ENCODE results near the gene DPP3.

DPP3 gene

DNA sequence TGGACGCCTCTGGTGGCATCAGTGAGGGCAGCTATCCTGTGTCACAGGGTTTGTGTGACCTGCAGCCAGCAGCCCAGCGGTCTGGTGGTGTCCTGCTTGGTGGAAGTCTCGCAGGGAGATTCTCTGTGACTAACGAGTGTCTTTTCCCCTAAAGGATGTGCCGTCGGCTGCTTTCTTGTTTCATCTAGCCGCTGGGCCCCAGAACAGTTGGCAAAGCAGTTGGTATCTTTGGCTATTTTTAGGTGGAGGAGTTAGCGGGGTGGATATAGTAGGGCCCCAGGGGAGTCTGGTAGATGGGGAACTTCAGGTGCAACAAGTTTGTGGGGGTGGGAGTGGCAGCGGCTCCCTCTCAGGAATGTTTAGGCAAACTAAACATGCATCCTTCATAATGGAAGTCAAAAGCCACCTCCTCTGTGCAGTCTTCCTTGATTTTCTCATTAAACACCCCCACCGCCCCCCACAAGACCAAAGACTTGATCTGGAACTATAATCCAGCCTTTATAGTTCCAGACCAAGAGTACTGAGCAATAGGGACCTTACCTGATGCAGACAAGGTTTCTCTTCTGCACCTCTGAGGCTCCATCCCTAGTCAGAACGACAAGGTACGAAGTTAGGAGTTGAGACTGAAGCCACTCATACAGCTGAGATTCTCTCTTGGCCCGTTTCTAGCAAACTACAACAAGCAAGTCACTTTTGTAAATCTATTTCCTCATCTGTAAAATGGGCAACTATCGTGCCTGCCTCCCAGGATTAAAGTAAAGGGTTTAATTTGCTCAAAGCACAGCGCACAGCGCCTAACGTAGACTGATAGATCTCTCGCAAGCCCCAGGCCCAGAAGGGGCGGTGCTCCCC, 14.6 kb upstream of the DPP3 start:
- Histone ChIP-seq H3K27ac (replicated peaks) (peak overlapping the region; percentile 61), H3K4me3 (replicated peaks; ENCODE audit: insufficient read depth, low read length) (peak overlapping the region; percentile 55), H3K27me3 (ENCODE audit: insufficient read depth, poor library complexity, severe bottlenecking) (no peaks in the 10 kb centered on the region)
- DNase-seq (ENCODE audit: low read depth in 1 of 2, low spot score in 1 of 2), result peak in 1 of 2 experiments; percentile 40
- TF ChIP-seq GABPA (IDR thresholded peaks at IDR 0.05; ENCODE audit: low read depth) (no peak), POLR2AphosphoS5 (IDR thresholded peaks at IDR 0.05; ENCODE audit: low read depth) (no peak)

DNA sequence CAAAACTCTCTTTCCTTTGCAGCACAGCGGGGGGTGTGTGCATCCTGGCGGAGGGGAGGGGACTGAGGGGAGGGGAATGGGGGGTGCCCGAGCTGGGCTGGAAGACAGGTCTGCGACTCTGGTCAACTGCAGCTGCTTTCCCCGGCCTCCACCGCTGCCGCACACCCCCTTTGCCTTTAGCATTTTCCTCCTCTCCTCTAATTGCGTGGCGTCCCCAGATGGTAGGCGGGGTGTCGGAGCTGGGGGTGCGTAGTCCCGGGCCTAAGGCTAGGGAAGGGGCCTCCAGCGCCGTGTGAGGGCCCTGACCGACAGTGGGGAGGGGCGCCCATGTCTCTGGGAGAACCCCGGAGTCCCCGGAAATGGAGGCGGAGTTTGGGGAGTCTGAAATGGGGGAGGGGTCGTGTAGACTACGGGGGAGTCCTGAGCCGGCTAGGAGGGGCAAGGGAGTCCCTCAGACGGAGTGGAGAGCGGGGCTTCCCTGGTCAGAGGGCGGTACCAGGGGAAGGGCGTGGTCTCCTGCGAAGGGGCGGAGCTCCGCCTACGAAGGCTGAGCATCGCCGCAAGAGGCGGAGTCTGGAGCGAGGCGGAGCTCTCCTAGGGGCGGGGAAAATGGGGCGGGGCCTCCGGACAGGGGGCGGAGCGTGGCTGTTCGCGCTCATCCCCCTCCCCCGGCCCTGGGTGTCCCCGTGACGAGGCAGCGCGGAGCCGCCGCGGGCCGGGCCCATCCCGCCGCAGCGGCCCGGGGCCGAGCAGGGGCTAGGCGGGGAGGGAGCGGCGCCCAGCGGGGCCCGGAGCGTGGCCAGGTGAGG, 13.8 kb upstream of the DPP3 start, which contains the start of gene PELI3:
TSS of gene PELI3 (plus strand) at position 681 of the 809 bp plus-strand sequence. CDS start 1,224 bp downstream, outside the sequence.
- TF ChIP-seq POLR2AphosphoS5 (IDR thresholded peaks at IDR 0.05; ENCODE audit: low read depth) (no peak), SPI1 (IDR thresholded peaks at IDR 0.05; ENCODE audit: borderline replicate concordance, low read depth) (no peak), GABPA (IDR thresholded peaks at IDR 0.05; ENCODE audit: low read depth) (no peak)
- TF ChIP-seq, protein P1, sequence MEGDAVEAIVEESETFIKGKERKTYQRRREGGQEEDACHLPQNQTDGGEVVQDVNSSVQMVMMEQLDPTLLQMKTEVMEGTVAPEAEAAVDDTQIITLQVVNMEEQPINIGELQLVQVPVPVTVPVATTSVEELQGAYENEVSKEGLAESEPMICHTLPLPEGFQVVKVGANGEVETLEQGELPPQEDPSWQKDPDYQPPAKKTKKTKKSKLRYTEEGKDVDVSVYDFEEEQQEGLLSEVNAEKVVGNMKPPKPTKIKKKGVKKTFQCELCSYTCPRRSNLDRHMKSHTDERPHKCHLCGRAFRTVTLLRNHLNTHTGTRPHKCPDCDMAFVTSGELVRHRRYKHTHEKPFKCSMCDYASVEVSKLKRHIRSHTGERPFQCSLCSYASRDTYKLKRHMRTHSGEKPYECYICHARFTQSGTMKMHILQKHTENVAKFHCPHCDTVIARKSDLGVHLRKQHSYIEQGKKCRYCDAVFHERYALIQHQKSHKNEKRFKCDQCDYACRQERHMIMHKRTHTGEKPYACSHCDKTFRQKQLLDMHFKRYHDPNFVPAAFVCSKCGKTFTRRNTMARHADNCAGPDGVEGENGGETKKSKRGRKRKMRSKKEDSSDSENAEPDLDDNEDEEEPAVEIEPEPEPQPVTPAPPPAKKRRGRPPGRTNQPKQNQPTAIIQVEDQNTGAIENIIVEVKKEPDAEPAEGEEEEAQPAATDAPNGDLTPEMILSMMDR (IDR thresholded peaks at IDR 0.05; ENCODE audit: insufficient read depth, low read length), result no peak
- TF ChIP-seq, protein P2, sequence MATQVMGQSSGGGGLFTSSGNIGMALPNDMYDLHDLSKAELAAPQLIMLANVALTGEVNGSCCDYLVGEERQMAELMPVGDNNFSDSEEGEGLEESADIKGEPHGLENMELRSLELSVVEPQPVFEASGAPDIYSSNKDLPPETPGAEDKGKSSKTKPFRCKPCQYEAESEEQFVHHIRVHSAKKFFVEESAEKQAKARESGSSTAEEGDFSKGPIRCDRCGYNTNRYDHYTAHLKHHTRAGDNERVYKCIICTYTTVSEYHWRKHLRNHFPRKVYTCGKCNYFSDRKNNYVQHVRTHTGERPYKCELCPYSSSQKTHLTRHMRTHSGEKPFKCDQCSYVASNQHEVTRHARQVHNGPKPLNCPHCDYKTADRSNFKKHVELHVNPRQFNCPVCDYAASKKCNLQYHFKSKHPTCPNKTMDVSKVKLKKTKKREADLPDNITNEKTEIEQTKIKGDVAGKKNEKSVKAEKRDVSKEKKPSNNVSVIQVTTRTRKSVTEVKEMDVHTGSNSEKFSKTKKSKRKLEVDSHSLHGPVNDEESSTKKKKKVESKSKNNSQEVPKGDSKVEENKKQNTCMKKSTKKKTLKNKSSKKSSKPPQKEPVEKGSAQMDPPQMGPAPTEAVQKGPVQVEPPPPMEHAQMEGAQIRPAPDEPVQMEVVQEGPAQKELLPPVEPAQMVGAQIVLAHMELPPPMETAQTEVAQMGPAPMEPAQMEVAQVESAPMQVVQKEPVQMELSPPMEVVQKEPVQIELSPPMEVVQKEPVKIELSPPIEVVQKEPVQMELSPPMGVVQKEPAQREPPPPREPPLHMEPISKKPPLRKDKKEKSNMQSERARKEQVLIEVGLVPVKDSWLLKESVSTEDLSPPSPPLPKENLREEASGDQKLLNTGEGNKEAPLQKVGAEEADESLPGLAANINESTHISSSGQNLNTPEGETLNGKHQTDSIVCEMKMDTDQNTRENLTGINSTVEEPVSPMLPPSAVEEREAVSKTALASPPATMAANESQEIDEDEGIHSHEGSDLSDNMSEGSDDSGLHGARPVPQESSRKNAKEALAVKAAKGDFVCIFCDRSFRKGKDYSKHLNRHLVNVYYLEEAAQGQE (IDR thresholded peaks at IDR 0.05; ENCODE audit: insufficient replicate concordance, low read depth), result no peak
- H3K27me3 ChIP-seq (ENCODE audit: insufficient read depth, poor library complexity, severe bottlenecking), result no peaks in the 10 kb centered on the region
- peak; percentile 89 to 90 for DNase-seq (ENCODE audit: low read depth in 1 of 2, low spot score in 1 of 2)
- H3K4me3 ChIP-seq (replicated peaks; ENCODE audit: insufficient read depth, low read length), result peak within 1 kb of the TSS; percentile 55
- H3K27ac ChIP-seq (replicated peaks), result peak within 1 kb of the TSS; percentile 61

DNA sequence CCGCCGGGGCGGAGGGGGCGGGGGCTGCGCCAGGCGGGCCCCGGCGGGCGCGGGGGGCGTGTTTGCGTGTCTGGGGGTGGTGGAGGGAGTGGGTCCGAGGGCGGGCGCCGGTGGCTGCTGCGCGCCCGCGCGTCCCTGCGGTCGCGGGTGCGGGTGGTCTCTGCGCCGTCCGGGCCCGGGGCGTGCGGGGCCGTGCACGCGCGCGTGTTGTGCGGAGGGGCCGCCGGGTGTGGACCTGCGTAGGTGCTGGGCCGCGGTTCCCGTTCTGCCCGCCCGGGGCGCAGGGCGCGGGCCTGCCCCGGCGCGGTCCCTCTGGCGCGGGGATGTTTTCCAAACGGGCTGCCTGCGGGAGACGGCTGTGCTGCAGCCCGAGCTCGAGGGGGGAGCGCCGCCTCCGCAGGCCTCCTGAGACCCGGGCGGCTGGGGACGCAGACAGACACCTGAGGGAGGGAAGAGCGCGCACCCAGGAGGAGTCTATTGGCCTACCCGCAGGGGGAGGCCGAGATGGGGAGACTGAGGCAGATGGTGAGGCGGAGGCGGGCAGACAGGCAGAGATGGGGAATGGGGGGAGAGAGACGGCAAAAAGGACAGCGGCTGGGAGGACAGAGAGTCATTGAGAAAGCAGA, 13.1 kb upstream of the DPP3 start:
- H3K27ac ChIP-seq (replicated peaks), result peak overlapping the region; percentile 29
- H3K27me3 ChIP-seq (ENCODE audit: insufficient read depth, poor library complexity, severe bottlenecking), result no peaks in the 10 kb centered on the region
- DNase-seq (ENCODE audit: low read depth in 1 of 2, low spot score in 1 of 2), result no peak
- TF ChIP-seq, protein P2 (IDR thresholded peaks at IDR 0.05; ENCODE audit: insufficient replicate concordance, low read depth), result no peak
- no peak for TF ChIP-seq POLR2AphosphoS5 (IDR thresholded peaks at IDR 0.05; ENCODE audit: low read depth)
- no peak for TF ChIP-seq SPI1 (IDR thresholded peaks at IDR 0.05; ENCODE audit: borderline replicate concordance, low read depth)
- TF ChIP-seq, protein P1 (IDR thresholded peaks at IDR 0.05; ENCODE audit: insufficient read depth, low read length), result no peak
- no peak for TF ChIP-seq GABPA (IDR thresholded peaks at IDR 0.05; ENCODE audit: low read depth)
- peak overlapping the region; percentile 55 for H3K4me3 ChIP-seq (replicated peaks; ENCODE audit: insufficient read depth, low read length)

Measured in HL-60 (cell line).